ENCODE results near the gene ATP10A.
"Not testable (repeated sequence)": the region's sequence is repeated elsewhere in the genome, so short reads cannot be mapped to it uniquely, and the experiment has no call there.

The ATP10A gene

GRCh38 chr15:25883463-25884259 lies 20.5 kb upstream of the ATP10A start:
- no peak for TF ChIP-seq CTCF (IDR thresholded peaks at IDR 0.05; ENCODE audit: borderline replicate concordance, insufficient read depth, low read depth, low read length)
- H3K4me3 ChIP-seq (ENCODE audit: low read depth, low read length): no peak overlapping the region

GRCh38 chr15:25882466-25882865 lies 19.3 kb upstream of the ATP10A start:
- no peak overlapping the region for H3K4me3 ChIP-seq (ENCODE audit: low read depth, low read length)
- no peak for TF ChIP-seq CTCF (IDR thresholded peaks at IDR 0.05; ENCODE audit: borderline replicate concordance, insufficient read depth, low read depth, low read length)

GRCh38 chr15:25880877-25881276 lies 17.8 kb upstream of the ATP10A start:
- H3K4me3 ChIP-seq (ENCODE audit: low read depth, low read length): not testable (repeated sequence)

GRCh38 chr15:25880411-25880810 lies 17.3 kb upstream of the ATP10A start:
- H3K4me3 ChIP-seq (ENCODE audit: low read depth, low read length): no peak overlapping the region
- TF ChIP-seq CTCF (IDR thresholded peaks at IDR 0.05; ENCODE audit: borderline replicate concordance, insufficient read depth, low read depth, low read length): no peak

- TF ChIP-seq CTCF (IDR thresholded peaks at IDR 0.05; ENCODE audit: borderline replicate concordance, insufficient read depth, low read depth, low read length): no peak
Measured at GRCh38 chr15:25879438-25879837, 16.3 kb upstream of the ATP10A start.

GRCh38 chr15:25877681-25878080 lies 14.6 kb upstream of the ATP10A start:
- TF ChIP-seq CTCF (IDR thresholded peaks at IDR 0.05; ENCODE audit: borderline replicate concordance, insufficient read depth, low read depth, low read length): no peak
- H3K4me3 ChIP-seq (ENCODE audit: low read depth, low read length): no peak overlapping the region

More at GRCh38 chr15:25879438-25879837, 16.3 kb upstream of the ATP10A start:
- no peak overlapping the region for H3K4me3 ChIP-seq (ENCODE audit: low read depth, low read length)

GRCh38 chr15:25876231-25877140 lies 13.4 kb upstream of the ATP10A start:
- no peak for TF ChIP-seq CTCF (IDR thresholded peaks at IDR 0.05; ENCODE audit: borderline replicate concordance, insufficient read depth, low read depth, low read length)
- H3K4me3 ChIP-seq (ENCODE audit: low read depth, low read length): no peak overlapping the region

All from GM12875 (cell line).